HS-27A (cell line): ENCODE data around the gene TAS1R2.
"Not testable (repeated sequence)": the region's sequence is repeated elsewhere in the genome, so short reads cannot be mapped to it uniquely, and the experiment has no call there.

ENCODE experiments used
- DNase-seq: peaks from one replicate; pipeline ENCODE4 v3.0.0-alpha.2; 2012; ENCODE audit warnings: low read depth, missing footprints

The TAS1R2 gene

GRCh38 chr1:18859560-18859959 lies at the start of gene TAS1R2:
TAS1R2 (minus strand) TSS chr1:18859660; CDS start chr1:18859660, 0 bp downstream.
- no peak for DNase-seq

- DNase-seq, result no peak
Observed at GRCh38 chr1:18907917-18908845, 48.7 kb upstream of the TAS1R2 start.

DNA sequence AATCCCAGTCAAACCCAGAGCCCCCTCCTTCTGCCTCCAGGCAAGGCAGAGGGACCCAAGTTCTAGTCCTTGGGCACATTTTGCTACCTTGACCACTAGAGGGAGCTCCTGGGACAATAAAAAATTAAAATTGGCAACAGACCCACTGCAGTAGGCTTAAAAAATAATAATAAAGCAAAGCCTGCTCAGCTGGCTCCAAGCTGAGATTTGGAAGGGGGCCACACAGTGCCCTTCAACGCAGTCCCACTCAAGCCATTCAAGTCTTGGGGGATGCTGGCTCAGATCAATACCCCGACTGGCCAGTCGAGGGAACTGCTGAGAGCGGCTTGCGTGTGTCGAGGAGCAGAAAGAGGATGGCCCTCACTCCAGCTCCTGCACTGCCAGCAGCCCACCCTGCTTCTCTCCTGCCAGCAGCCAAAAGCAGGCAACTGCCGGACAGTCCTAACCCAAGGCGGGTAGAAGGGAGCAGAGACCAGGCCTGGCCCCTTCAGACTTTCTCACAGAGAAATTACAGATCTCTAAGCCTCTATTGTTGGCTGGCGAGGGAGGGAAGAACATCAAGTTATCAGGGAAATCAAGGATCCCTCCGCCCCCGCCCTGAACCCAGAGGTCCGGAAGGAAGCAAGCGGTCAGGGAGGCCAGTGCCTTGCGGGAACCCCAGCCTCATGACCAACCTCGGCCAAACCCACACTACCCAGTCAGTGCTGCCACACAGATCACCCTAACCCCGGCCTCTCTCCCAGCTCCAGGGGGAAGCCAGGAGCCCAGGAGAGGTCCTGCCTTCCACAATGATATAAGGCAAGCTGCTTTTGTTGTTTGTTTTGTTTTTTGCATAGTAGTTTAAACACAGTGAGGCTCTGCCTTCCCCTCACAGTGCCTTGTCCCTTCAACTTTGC lies 47.8 kb upstream of the TAS1R2 start:
- no peak for DNase-seq

DNA sequence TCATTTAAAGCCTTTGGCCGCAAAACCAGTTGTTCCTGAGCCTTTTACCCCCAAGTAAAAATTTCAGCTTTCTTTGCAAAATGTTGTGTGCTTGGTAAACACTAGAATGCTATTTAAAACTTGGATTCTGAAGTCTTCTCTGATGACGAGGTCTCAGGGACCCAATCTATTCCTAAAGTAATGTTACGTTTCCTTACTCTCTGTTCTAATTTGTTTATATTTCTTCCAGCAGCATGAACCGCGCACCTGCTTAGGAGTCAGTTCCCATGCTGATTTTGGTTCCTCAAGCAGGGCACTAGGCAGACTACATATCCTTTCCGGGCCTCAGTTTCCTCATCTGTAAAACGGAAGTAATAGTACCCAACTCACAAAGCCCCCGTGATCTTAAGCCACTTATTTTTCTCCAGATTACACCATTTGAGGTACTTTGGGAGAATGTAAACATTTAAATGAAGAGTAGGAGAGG lies 43.9 kb upstream of the TAS1R2 start:
- no peak for DNase-seq

DNA sequence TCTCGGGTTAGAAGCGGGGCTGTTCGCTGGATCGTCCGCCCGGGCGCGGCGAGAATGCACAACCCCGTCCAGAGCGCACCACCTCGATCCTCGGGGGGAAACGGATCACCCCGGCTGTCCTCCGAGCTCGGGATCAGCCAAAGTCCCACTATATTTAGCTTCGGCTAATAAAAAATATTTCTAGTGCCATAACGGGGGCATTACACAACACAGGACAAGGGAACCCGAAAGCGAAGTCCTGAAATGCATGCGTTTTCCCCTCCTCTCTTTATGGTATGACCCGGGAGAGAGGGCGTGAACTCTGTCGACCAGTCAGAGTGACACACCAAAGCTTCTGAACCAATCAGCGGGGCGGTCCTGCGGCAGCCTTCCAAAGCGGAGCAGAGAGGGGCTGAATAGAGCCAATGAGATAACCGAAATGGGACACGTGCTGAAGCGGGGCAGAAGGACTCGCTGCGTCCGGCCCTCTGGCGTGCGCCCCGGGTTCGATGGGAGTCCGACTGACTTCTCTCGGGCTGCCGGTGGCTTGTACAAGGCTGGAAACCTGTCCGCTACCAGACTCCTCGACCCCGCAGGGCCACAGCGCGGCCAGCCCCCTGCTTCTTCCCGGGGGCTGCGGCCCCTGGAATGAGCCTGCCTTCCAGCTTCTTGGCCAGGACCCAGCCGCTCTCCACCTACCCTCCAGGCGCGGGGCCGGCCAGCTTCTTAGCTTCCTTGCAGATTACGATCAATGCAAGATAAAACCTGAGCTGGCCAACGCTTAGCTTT lies 43.2 kb upstream of the TAS1R2 start, which contains the start of gene ALDH4A1:
Gene ALDH4A1, minus strand, starts transcription at position 33 of the 768 bp plus-strand sequence. Its CDS starts 32 bp downstream, at position 1.
- peak; percentile 95 for DNase-seq

- DNase-seq, result no peak
Observed at GRCh38 chr1:18901952-18902522, 42.6 kb upstream of the TAS1R2 start.

- DNase-seq, result no peak
Observed at GRCh38 chr1:18901147-18901951, 41.9 kb upstream of the TAS1R2 start.

DNA sequence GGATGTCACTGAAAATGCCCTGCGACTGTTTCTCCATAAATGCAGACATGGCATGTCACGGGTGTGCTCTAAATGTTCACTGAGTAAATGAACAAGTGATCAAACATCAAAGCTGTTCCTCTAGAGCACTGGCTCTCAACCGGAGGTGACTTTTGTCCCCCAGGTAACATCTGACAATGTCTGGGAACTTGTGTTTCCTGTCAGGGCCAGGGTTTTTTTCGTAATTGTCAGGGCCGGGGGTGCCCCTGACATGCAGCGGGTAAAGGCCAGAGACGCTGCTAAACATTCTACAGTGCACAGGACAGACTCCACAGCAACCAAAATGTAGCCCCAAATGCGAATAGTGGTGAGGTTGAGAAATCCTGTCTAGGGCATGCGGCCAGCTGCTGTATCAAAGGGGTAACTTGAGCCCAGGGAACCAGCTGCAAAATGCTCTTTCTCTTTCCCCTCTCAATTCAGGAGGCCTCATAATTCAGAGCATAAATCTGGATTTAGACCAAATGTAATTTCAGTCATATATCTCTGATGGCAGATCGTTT lies 40.9 kb upstream of the TAS1R2 start:
- DNase-seq, result no peak

GRCh38 chr1:18899363-18900049 lies 40.0 kb upstream of the TAS1R2 start:
- no peak for DNase-seq

DNA sequence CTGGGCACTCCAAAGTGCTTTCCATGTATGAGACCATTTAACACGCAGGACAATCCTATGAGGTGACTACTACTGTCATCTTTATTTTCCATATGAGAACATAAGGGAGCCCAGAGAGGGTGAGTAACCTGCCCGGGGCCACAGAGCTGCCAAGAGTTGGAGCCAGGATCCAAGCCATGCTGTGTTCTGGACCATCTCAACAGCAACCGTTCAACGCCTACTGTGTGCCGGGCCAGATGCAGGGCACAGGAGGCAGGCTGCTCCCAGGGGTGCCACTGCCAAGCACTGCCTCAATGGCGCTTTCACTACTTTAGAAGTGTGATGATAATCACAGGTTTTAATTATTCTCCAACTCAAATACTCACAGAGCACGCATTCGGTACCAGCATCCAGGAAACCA lies 39.1 kb upstream of the TAS1R2 start:
- no peak for DNase-seq

- DNase-seq, result no peak
Observed at GRCh38 chr1:18895317-18895716, 35.9 kb upstream of the TAS1R2 start.

DNA sequence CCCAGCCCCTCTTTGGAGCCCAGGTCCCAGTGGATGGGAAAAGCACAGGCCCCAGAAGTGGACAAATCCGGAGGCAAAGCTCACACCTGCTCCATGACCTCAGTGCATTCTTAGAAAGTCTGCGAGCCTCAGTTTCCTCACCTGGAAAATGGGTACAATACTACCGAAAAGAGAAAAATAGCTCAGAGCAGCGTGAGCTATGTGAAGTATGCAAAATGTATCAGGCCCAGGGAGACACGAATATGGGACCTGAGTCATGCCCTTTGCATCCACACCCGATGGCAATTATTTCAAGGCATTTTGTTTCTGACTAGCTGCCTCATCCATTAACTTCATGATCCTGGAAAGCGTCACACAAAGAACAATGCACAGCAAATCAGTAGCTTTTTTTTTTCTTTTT lies 33.7 kb upstream of the TAS1R2 start:
- no peak for DNase-seq

DNA sequence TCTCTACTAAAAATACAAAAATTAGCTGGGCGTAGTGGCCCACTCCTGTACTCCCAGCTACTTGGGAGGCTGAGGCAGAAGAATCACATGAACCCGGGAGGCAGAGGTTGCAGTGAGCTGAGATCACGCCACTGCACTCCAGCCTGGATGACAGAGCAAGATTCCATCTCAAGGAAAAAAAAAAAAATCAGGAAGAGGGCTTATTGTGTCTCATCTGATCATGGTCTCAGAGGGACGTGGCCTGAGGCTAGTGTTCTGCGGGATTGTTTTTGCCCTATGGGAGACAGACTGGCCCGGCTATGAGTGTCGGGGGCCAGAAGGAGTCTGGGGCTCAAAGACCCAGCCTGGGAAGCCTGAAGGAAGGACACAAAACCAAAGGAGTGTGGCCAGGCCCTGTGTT lies 32.4 kb upstream of the TAS1R2 start:
- DNase-seq, result not testable (repeated sequence)

GRCh38 chr1:18891426-18891780 lies 31.9 kb upstream of the TAS1R2 start:
- no peak for DNase-seq

DNA sequence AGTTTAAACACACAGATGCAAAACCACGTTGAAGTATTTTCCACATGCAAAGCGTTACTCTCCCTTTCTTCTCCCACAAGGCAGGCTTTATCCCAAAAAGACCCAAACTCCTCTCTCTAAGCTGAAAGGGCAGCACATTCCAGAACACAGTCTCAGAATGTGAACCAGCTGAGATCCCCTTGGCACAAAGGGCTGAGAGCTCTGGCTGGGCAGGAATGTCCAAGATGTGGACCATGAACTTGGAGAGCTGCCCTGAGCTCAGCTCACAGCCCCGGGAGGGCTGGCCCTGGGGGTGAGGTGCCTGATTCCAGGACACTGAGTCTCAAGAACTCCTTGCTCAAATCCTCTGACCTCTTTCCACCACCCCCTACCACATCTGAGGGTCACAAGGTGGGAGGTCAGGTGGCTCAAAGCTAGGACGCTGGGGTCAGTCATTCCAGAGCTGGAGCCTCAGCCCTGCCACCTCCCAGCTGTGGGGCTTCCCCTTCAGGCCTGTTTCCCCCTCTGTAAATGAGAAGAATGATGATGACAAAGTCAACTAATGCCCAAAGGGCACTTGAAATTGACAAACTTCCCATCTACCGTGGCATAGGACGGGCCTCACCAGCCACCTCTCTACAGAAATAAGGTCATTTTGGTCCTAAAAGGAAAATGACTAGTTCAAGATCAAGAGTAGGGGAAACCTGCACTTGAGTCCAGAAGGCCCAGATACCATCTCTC lies 31.4 kb upstream of the TAS1R2 start:
- DNase-seq, result no peak

- DNase-seq, result no peak
Observed at GRCh38 chr1:18886003-18886335, 26.5 kb upstream of the TAS1R2 start.

DNA sequence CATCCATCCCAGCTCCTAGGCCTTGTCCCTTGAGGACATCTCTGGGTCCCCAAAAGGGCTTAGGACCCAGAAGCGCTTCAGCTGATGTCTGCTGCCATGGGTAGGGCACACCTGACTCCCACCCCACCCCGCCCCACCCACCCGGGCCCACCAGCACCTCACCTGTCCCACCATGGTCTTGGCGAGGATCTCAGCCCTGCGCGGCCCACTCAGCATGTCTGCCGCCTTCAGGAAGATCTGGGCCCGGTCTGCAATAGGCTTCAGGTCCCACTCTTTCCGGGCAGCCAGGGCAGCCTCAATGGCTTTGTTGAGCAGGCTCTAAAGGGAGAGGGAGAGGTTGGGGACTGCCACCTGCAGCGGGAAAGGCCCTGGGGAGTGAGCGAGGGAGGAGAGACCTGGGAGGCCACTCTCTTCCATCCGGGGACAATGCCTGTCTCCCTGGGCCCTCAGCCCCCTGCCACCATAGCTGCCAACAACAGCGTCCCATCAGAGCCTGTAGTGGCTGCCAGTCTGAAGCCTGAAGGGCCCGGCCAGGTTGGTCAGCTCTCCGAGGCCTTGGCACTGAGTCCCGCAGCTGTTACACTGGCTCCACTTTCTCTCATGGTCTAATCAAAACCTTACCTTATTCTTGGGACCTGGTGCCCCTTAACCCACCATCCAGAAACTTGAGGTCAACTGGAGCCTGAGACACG lies 26.0 kb upstream of the TAS1R2 start:
- DNase-seq, result no peak

DNA sequence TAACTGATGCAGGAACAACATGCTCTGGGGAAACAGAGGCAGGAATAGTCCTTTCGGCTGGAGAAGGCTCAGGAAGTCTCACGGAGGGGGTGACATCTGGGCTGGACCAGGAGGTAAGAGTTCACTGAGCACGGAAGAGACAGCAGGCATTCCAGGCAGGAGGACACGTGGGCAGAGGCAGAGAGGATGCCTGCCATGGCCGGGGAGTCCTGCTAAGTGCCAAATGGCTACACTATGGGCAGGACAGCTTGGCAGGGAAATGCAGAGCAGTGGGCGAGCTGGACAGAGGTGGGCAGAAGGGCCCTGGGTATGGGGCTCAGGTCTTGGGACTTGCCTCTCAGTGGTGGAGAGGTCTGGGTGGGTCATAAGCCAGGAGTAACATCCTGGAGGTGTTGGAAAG lies 25.3 kb upstream of the TAS1R2 start:
- DNase-seq, result no peak

- DNase-seq, result no peak
Observed at GRCh38 chr1:18884419-18884717, 24.9 kb upstream of the TAS1R2 start.
